HEK293 (cell line): ENCODE measurements around the gene UTP25.

Experiments used
- CTCF ChIP-seq: fragments of 450-650 bp; formaldehyde crosslinking; IDR thresholded peaks from 2 replicates; pipeline ENCODE4 v1.5.1; 2016; ENCODE audit warnings: missing biosample characterization, missing genetic modification characterization
- OSR2 ChIP-seq: fragments of 450-650 bp; formaldehyde crosslinking; IDR thresholded peaks from 2 replicates; pipeline ENCODE4 v1.5.1; 2016; ENCODE audit warnings: missing biosample characterization, missing genetic modification characterization
- SALL2 ChIP-seq: fragments of 450-650 bp; formaldehyde crosslinking; IDR thresholded peaks from 2 replicates; pipeline ENCODE4 v1.5.0; 2017; ENCODE audit warnings: missing biosample characterization, mild to moderate bottlenecking, missing genetic modification characterization, borderline replicate concordance
- ZBTB7A ChIP-seq: fragments of 450-650 bp; formaldehyde crosslinking; IDR thresholded peaks from 2 replicates; pipeline ENCODE4 v1.5.1; 2016; ENCODE audit warnings: low read depth, missing biosample characterization, missing genetic modification characterization
- ZNF184 ChIP-seq: fragments of 450-650 bp; IDR thresholded peaks from 2 replicates; pipeline ENCODE4 v1.5.1; 2018; ENCODE audit warnings: missing biosample characterization, mild to moderate bottlenecking, missing genetic modification characterization
- ZNF223 ChIP-seq: fragments of 450-650 bp; formaldehyde crosslinking; IDR thresholded peaks from 2 replicates; pipeline ENCODE4 v1.5.1; 2016; ENCODE audit warnings: missing biosample characterization, missing genetic modification characterization
- ZNF341 ChIP-seq: fragments of 450-650 bp; formaldehyde crosslinking; IDR thresholded peaks from 2 replicates; pipeline ENCODE4; 2016; ENCODE audit warnings: low read depth, missing biosample characterization, missing genetic modification characterization
- ZNF350 ChIP-seq: fragments of 450-650 bp; formaldehyde crosslinking; IDR thresholded peaks from 2 replicates; pipeline ENCODE4 v1.5.0; 2017; ENCODE audit warnings: missing biosample characterization, mild to moderate bottlenecking, missing genetic modification characterization
- ZNF394 ChIP-seq: fragments of 450-650 bp; formaldehyde crosslinking; IDR thresholded peaks from 2 replicates; pipeline ENCODE4 v1.5.1; 2016; ENCODE audit warnings: missing biosample characterization, missing genetic modification characterization, mild to moderate bottlenecking, moderate library complexity, borderline replicate concordance
- TF ChIP-seq, protein P1 (sequence below): sonication (generic); formaldehyde crosslinking; IDR thresholded peaks from 2 replicates; pipeline ENCODE4 v1.8.1; 2022; ENCODE audit warnings: mild to moderate bottlenecking, moderate library complexity, missing genetic modification reagents
- TF ChIP-seq, protein P2 (sequence below): fragments of 450-650 bp; formaldehyde crosslinking; optimal IDR thresholded peaks from 2 replicates; pipeline ENCODE3; 2016; ENCODE audit warnings: missing biosample characterization, mild to moderate bottlenecking, missing genetic modification characterization

GRCh38 chr1:209893751-209894150, 66.0 kb downstream of the UTP25 start:
- no peak for TF ChIP-seq SALL2
- TF ChIP-seq ZBTB7A (tag by site-specific recombination): no peak
- no peak for TF ChIP-seq ZNF341 (tag by site-specific recombination)
- TF ChIP-seq CTCF: no peak
- TF ChIP-seq OSR2 (tag by site-specific recombination): no peak
- no peak for TF ChIP-seq ZNF350 (tag by site-specific recombination)
- TF ChIP-seq, protein P1, sequence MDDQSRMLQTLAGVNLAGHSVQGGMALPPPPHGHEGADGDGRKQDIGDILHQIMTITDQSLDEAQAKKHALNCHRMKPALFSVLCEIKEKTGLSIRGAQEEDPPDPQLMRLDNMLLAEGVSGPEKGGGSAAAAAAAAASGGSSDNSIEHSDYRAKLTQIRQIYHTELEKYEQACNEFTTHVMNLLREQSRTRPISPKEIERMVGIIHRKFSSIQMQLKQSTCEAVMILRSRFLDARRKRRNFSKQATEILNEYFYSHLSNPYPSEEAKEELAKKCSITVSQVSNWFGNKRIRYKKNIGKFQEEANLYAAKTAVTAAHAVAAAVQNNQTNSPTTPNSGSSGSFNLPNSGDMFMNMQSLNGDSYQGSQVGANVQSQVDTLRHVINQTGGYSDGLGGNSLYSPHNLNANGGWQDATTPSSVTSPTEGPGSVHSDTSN (CRISPR knock-in tag): no peak
- TF ChIP-seq ZNF394 (tag by site-specific recombination): no peak
- TF ChIP-seq, protein P2, sequence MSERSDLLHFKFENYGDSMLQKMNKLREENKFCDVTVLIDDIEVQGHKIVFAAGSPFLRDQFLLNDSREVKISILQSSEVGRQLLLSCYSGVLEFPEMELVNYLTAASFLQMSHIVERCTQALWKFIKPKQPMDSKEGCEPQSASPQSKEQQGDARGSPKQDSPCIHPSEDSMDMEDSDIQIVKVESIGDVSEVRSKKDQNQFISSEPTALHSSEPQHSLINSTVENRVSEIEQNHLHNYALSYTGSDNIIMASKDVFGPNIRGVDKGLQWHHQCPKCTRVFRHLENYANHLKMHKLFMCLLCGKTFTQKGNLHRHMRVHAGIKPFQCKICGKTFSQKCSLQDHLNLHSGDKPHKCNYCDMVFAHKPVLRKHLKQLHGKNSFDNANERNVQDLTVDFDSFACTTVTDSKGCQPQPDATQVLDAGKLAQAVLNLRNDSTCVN (tag by site-specific recombination): no peak
- TF ChIP-seq ZNF184 (tag by site-specific recombination): no peak
- no peak for TF ChIP-seq ZNF223
